Stimulated activated CD8-positive, alpha-beta memory T cell treated with anti-CD3 and anti-CD28 coated beads, Interleukin-15, amount 100 ng/mL, for 1 hour (primary cell): ENCODE measurements around the gene NOTCH2.

Source experiments
- DNase-seq: peaks from one replicate; pipeline ENCODE4 v3.0.0-alpha.2; 2020; ENCODE audit warnings: low read depth

The NOTCH2 gene

DNA sequence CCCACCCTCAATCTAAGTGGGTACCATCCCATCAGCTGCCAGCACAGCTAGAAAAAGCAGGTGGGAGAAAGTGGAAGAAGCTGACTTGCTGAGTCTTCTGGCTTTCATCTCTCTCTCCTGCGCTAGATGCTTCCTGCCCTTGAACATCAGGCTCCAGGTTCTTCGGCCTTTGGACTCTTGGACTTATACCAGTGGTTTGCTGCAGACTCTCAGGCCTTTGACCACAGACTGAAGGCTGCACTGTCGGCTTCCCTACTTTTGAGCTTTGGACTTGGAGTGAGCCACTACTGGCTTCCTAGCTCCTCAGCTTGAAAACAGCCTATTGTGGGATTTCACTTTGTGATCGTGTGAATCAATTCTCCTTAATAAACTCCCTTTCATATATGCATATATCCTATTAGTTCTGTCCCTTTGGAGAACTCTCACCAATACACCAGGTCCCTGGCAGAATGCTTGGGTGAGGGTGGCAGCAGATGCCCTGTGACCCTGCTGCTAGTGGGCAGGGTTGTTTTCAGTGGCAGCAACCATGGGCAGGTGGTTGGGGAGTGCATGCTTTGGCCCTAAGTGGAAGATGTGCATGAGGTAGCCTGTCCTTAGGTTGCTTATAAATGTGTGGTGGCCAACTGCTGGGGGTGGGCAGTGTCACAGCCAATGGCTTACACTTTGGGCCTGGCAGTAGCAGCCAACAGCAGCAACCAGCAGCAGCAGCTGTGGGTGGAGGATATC is 162.4 kb downstream of the NOTCH2 start:
- no peak for DNase-seq

GRCh38 chr1:119903443-119903835 is 166.0 kb downstream of the NOTCH2 start:
- DNase-seq, result no peak

- DNase-seq, result no peak
These were observed 166.6 kb downstream of the NOTCH2 start for GRCh38 chr1:119902775-119903442.

GRCh38 chr1:119898981-119899720 is 170.3 kb downstream of the NOTCH2 start:
- DNase-seq, result no peak

DNA sequence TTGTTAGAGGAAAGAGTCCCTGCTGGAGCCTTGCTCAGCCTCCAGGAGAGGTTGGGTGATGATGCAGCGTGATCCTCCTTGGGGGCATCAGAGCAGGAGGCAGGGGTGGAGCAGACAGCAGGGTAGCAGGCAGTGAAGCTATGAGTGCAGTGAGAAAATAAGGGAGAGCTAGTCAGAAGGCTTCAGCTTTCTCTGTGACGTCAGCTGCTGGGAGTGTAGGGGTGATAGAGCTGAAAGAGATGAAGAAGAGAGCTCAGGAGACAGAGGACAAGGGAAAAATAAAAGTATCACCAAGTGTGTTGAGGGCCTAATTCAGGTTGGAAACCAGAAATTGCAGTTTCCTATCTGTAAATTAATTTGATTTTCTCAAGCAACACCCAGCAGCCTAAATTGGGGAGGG is 170.9 kb downstream of the NOTCH2 start:
- DNase-seq, result no peak

DNA sequence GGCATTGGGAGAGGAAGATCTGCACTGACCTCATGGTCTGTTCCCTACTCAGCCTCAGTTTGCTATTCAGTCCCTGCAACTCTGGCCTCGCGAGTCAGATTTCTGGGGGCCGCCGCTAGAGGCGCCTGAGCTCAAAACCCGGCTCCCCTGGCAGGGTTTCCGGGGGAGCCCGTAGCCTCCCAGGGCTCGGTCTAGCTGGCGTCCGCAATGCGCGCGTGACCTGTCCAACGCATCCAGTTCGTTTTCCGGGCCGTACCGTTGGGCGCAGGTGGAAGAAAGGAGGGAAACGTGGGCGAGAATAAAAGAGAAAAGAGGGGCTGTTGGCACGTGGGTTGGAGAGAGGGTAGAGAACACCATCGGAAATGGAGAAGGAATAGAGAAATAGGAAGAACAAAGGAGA is 173.2 kb downstream of the NOTCH2 start, which contains the start of gene ADAM30:
TSS of gene ADAM30 (minus strand) at position 213 of the 400 bp plus-strand sequence. CDS start at position 34, 179 bp downstream.
- no peak for DNase-seq

DNA sequence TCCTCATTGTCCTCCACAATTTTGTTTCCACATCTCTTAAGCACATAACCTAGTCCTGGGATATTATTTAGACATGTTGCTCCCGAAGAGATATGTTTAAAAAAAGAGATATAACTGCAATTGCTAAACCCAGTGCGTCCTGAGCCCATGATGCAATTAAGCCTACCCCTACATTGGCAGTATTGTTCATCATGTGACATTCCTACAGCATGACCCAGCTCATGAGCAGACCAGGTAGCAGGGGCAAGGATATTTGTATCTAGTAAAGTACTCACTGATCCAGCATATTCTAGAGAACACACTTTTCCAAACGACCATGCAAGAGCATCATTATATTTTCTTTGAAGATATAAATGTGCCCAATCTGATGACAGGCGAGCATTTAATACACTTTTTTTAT is 174.4 kb downstream of the NOTCH2 start:
- DNase-seq, result no peak

DNA sequence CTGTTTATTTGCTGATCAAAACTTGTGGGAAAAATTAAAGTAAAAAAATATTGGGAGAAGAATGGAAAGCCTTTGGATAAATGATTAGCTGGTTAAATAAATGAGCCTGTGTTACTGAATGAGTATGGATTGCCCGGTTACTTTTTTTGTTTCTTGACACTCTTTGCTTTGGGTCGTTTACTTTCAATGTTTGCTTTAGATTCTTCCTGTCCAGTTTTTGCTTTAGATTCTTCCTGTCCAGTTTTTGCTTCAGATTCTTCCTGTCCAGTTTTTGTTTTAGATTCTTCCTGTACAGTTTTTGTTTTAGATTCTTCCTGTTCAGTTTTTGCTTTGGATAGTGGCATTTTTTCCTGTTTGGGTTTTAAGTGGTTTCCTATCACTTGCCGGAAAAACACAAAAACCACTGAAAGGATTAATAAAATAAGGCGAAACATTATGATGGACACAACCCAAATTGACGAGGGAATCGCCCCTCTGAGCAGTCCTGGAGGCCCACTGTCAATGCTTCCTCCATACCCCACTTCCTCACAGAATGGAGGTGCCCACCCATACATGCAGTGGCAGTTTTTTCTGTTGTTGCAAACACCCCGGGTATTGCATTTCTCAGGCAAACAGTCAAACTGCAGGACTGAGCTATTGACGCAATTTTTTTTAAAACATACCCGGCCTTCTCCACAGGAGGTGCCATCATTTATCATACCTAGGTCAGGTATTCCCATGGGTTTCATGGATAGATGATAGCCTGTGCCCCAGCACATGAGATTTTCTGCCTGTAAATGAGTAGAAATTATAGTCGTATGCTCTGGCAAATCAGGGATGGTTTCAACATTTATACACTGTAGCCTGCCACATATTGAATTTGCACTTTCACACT is 175.4 kb downstream of the NOTCH2 start:
- no peak for DNase-seq

- no peak for DNase-seq
These were observed 176.1 kb downstream of the NOTCH2 start for GRCh38 chr1:119893238-119893791.

- DNase-seq, result no peak
These were observed 178.1 kb downstream of the NOTCH2 start for GRCh38 chr1:119891386-119891785.

- DNase-seq, result no peak
These were observed 181.0 kb downstream of the NOTCH2 start for GRCh38 chr1:119888476-119888875.

DNA sequence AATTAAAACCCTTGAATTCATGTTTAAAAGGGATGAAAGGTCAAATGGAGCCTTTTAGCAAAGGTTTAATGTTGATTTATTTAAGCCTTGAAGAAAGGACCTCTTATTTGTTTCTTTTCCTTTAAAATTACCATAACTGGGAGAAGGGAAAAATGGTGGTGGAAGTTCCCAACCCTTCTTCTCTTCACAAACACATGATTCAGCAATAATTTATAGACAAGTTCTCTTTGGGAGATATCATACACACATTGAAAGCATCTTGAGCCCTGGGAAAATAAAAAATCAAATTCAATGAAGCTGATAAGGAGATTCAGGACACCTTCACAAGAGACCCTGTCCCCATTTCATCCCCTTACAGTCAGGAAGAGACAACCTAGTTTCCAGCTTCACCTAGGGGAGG is 182.0 kb downstream of the NOTCH2 start:
- no peak for DNase-seq

DNA sequence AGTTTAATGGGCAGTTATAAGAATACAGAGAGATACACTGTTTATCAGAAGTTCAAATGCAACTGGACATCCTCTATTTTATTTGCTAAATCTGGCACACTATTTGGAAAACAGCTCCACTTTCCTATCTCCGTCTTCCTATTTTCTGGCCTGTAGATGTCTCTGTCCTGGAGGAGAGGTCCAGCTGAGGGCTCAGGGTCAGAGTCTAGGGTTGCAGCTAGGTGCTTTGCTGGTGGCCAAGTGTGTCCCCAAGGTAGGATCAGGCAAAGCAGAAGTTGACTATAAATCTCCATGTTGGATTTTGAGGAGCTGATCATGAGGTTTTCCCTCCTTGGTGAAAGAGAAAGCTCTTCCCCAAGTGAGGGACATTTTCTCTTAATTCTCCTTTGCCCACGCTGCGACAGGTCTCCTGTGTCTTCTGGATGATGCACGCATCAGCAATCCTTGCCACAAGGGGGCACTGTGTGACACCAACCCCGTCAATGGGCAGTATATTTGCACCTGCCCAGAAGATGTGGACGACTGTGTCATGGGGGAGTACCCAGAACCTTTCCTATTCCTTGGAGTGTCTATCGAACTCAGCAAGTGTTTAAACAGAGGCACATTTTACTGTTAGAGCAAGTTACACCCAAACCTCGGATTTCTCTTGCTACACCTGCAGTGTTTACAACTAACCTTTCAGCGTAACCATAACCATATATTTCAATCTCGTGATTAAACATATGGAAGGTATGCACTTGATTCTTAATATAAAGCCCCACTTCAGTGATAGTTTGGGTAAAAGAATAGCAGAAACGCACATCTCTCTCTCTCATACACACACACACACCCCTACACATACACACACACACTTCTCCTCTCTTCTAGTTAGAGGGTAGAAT is 183.3 kb downstream of the NOTCH2 start:
- DNase-seq, result peak; percentile 18

- DNase-seq, result no peak
These were observed 184.8 kb downstream of the NOTCH2 start for GRCh38 chr1:119884711-119885110.

DNA sequence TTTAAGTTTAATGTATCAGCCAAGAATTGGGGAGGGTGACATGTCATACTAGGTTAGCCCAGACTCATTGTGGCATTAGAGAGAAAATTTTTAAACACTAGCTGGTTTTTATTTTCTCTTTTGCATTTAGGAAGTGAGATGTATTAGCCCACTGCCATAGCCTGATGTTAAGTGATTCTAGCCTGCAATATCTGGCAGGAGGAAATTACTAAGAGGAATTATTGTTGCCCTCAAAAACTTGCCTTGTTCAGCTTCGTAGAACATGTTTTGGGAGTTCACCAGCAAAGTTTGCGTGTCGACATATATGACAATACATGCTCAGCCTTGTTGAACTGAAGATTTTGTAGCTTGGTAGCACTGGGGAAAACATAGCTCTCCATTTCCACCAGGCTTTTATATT is 185.6 kb downstream of the NOTCH2 start:
- DNase-seq, result no peak

- no peak for DNase-seq
These were observed 187.1 kb downstream of the NOTCH2 start for GRCh38 chr1:119882132-119883049.

- DNase-seq, result no peak
These were observed 189.7 kb downstream of the NOTCH2 start for GRCh38 chr1:119879510-119880434.

DNA sequence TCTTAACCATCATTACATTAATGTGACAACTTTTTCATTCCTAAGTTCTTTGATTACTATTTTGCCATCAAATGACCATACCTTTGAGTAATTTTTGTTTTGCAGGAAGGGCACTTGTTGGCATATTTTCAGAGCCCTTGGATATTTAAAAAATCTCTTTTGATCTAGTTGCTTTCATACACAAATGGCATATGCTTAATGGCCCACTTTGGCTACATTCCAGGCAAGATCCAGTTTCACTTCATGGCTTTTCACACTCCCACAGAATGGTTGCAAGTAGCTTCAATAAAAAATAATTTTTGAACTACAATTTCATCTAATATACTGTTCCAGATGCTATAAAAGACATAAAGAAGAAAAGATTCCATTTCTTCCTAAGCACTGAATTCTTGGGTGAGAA is 191.3 kb downstream of the NOTCH2 start:
- no peak for DNase-seq
